Measurements from ENCODE around the gene PTPRT.

DNA sequence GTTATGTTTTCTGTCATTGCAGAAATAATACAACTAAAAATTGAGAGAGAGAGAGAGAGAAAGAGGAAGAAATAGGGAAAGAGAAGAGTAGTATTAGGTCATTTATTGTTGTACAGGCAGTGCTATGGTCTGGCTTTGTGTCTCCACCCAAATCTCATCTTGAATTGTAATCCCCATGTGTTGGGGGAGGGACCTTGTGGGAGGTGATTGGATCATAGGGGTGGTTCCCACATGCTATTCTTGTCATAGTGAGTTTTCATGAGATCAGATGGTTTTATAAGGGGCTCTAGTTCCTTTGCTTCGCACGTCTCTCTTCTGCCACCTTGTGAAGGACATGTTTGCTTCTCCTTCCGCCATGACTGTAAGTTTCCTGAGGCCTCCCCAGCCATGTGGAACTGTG lies 894.1 kb downstream of the PTPRT start:
- TF ChIP-seq CTCF (IDR thresholded peaks at IDR 0.05) (no peak), POLR2AphosphoS5 (IDR thresholded peaks at IDR 0.05) (no peak), POLR2A (IDR thresholded peaks at IDR 0.05) (no peak), EP300 (IDR thresholded peaks at IDR 0.05) (no peak)
